Endothelial cell of umbilical vein (primary cell): ENCODE data around the gene UST. TPM values are rescaled to one million over a fixed set of nuclear protein-coding genes. Genes with fewer than 3 reads are reported as not detected.

ENCODE experiments used
- BruUV-seq: library from RNA; stranded (reverse); fragments of 400-500 nt; replicated peaks from 2 replicates; lab custom pipeline; 2021; lab: Mats Ljungman, UMichigan
- CTCF ChIA-PET: fragments of 300-600, 350-600 bp; sonication (Branson Sonifier 250); formaldehyde crosslinking; loops from one replicate; lab custom pipeline; 2021; ENCODE audit warnings: antibody characterized with exemption, inconsistent platforms; lab: Charles Lee
- POLR2A ChIA-PET: fragments of 300-600, 350-600 bp; sonication (Branson Sonifier 250); formaldehyde crosslinking; loops from one replicate; lab custom pipeline; 2021; ENCODE audit warnings: antibody characterized with exemption, inconsistent platforms; lab: Charles Lee
- DNase-seq: peaks from one replicate; pipeline ENCODE4 v3.0.0-alpha.2; 2011; ENCODE audit warnings: low read depth, low spot score
- FAIRE-seq: peaks from 2 replicates; lab custom pipeline; 2011; peaks lifted over from hg19 to GRCh38; lab: Jason Lieb, UNC
- H2AFZ ChIP-seq: 2 replicates; pipeline ENCODE4 v1.6.0; 2012; ENCODE audit warnings: low read depth, low read length, control low read depth, inconsistent platforms
- H3K27ac ChIP-seq: 2 replicates; pipeline ENCODE4 v1.5.1; 2011; ENCODE audit warnings: low read depth, mild to moderate bottlenecking, control low read depth, low read length, moderate library complexity; ENCODE audit not compliant: insufficient read depth
- H3K27me3 ChIP-seq, 2 experiments: 2 replicates each; pipeline versions ENCODE4 v1.6.0 to v1.6.1; 2011; ENCODE audit warnings: low read length in 2 of 2, mixed read lengths in 1 of 2; ENCODE audit not compliant: control insufficient read depth in 2 of 2, insufficient read depth in 2 of 2
- H3K36me3 ChIP-seq, 2 experiments: 2 replicates in 1 of 2; 3 replicates in 1 of 2; pipeline ENCODE4 v1.5.1; 2011; ENCODE audit warnings: low read length in 2 of 2, mild to moderate bottlenecking in 1 of 2, moderate library complexity in 1 of 2; ENCODE audit not compliant: control insufficient read depth in 2 of 2, insufficient read depth in 2 of 2; ENCODE audit errors: extremely low read depth in 1 of 2
- H3K4me1 ChIP-seq: 3 replicates; pipeline ENCODE4 v1.5.1; 2011; ENCODE audit warnings: mild to moderate bottlenecking, low read length; ENCODE audit not compliant: control insufficient read depth, insufficient read depth; ENCODE audit errors: extremely low read depth
- H3K4me2 ChIP-seq: 2 replicates; pipeline ENCODE4 v1.6.1; 2011; ENCODE audit warnings: low read length, control low read depth, mixed read lengths; ENCODE audit not compliant: insufficient read depth
- H3K4me3 ChIP-seq, 3 experiments: fragments of 200-600 bp in 1 of 3; sonication (generic), shearing (Covaris generic) in 1 of 3; replicated peaks in 1 of 3; 2 replicates each; pipeline ENCODE4 v1.5.1; 2011 to 2016; ENCODE audit warnings: control low read depth in 3 of 3, low read length in 3 of 3, mild to moderate bottlenecking in 2 of 3, inconsistent platforms in 1 of 3, low read depth in 1 of 3, moderate library complexity in 1 of 3; ENCODE audit not compliant: insufficient read depth in 1 of 3
- H3K79me2 ChIP-seq: 2 replicates; pipeline ENCODE4 v1.6.0; 2012; ENCODE audit warnings: low read length, inconsistent platforms; ENCODE audit not compliant: control insufficient read depth, insufficient read depth
- H3K9ac ChIP-seq: replicated peaks from 2 replicates; pipeline ENCODE3; 2011; ENCODE audit warnings: low read length, control low read depth; ENCODE audit not compliant: insufficient read depth; ENCODE audit errors: extremely low read depth
- H3K9me1 ChIP-seq: replicated peaks from 3 replicates; pipeline ENCODE4 v1.6.0; 2011; ENCODE audit warnings: mild to moderate bottlenecking, low read length; ENCODE audit not compliant: control insufficient read depth, insufficient read depth; ENCODE audit errors: extremely low read depth
- H3K9me3 ChIP-seq: replicated peaks from 2 replicates; pipeline ENCODE4 v1.5.1; 2012; ENCODE audit warnings: low read length, inconsistent platforms; ENCODE audit not compliant: control insufficient read depth, insufficient read depth
- H4K20me1 ChIP-seq: replicated peaks from 2 replicates; pipeline ENCODE3; 2011; ENCODE audit warnings: mild to moderate bottlenecking, low read length; ENCODE audit not compliant: control insufficient read depth, insufficient read depth; ENCODE audit errors: extremely low read depth
- CTCF ChIP-seq, 2 donors: IDR thresholded peaks; 1 replicate in 1 of 2; 2 replicates in 1 of 2; pipeline ENCODE4 v1.5.1; 2011; ENCODE audit warnings: low read length in 2 of 2, mild to moderate bottlenecking in 2 of 2, moderate library complexity in 2 of 2, control low read depth in 1 of 2, inconsistent platforms in 1 of 2, low read depth in 1 of 2; ENCODE audit not compliant: insufficient read depth in 1 of 2; ENCODE audit errors: extremely low read depth in 1 of 2
- EZH2 ChIP-seq: IDR thresholded peaks from 2 replicates; pipeline ENCODE4 v1.6.1; 2012; ENCODE audit warnings: borderline replicate concordance, low read depth, mild to moderate bottlenecking, moderate library complexity, low read length, inconsistent platforms; ENCODE audit not compliant: severe bottlenecking
- FOS ChIP-seq: IDR thresholded peaks from 2 replicates; pipeline ENCODE4 v1.6.1; 2011; ENCODE audit warnings: mild to moderate bottlenecking, low read length, moderate library complexity, borderline replicate concordance; ENCODE audit not compliant: insufficient read depth
- GATA2 ChIP-seq: IDR thresholded peaks from 2 replicates; pipeline ENCODE4 v1.7.0; 2011; ENCODE audit warnings: low read depth, mild to moderate bottlenecking, moderate library complexity, mixed read lengths, low read length; ENCODE audit not compliant: insufficient read length, insufficient read depth
- JUN ChIP-seq: IDR thresholded peaks from 2 replicates; pipeline ENCODE4 v1.6.1; 2011; ENCODE audit warnings: borderline replicate concordance, low read depth; ENCODE audit not compliant: insufficient read length, insufficient read depth
- MAX ChIP-seq: IDR thresholded peaks from 2 replicates; pipeline ENCODE4 v1.6.1; 2011; ENCODE audit not compliant: insufficient read depth, insufficient read length
- MYC ChIP-seq: IDR thresholded peaks from one replicate; pipeline ENCODE4 v1.6.1; 2011; ENCODE audit warnings: mild to moderate bottlenecking, low read depth, low read length
- POLR2A ChIP-seq: IDR thresholded peaks from 2 replicates; pipeline ENCODE4 v1.6.1; 2012; ENCODE audit warnings: low read depth, mild to moderate bottlenecking, control low read depth, low read length
- POLR2AphosphoS5 ChIP-seq: IDR thresholded peaks from 2 replicates; pipeline ENCODE4 v1.6.1; 2012; ENCODE audit warnings: low read depth, mild to moderate bottlenecking, control low read depth, low read length, moderate library complexity; ENCODE audit not compliant: insufficient read depth
- dilution Hi-C: fragments of 300-500 bp; cut with MboI; formaldehyde crosslinking; loops from one replicate; pipeline ENCODE4 v1.15.0; 2019; ENCODE audit warnings: low sequenced_read_pairs; ENCODE audit not compliant: extremely low pct_ligation_motif_present
- intact Hi-C: fragments of 100-400 bp; cut with micrococcal nuclease; formaldehyde crosslinking; loops from one replicate; pipeline ENCODE4 v1.10.0; 2022
- polyA plus RNA-seq, 4 experiments: library from polyadenylated mRNA; depleted of rRNA in 3 of 4; stranded (reverse) in 3 of 4; unstranded in 1 of 4; fragments of >200 nt; gene quantifications; 2 replicates each; pipeline versions ENCODE4 v1.2.1 to v1.2.3, GENCODE V29; 2011 to 2012; ENCODE audit warnings: missing spikeins in 1 of 4
- total RNA-seq: library from RNA; stranded (reverse); gene quantifications from 2 replicates; pipeline ENCODE4 v1.2.3, GENCODE V29; 2021

Gene UST
- total and polyA plus RNA-seq, 2 donors (not counting 3 experiments of a cell fraction or from before 2014, with no cell fraction given) = 0.26 to 0.84 TPM

GRCh38 chr6:148983101-148983761 lies 236.4 kb downstream of the UST start:
- CTCF ChIA-PET = no interaction called here
- no peaks in the 10 kb centered on the region for H3K4me1 ChIP-seq
- H2AFZ ChIP-seq = no peak overlapping the region
- no peaks in the 10 kb centered on the region for H3K9me1 ChIP-seq
- POLR2A ChIA-PET = no interaction called here
- H3K27ac ChIP-seq = no peak overlapping the region
- no peak overlapping the region for H3K4me2 ChIP-seq
- FAIRE-seq (no peak), DNase-seq (no peak)
- H3K4me3 ChIP-seq = no peak overlapping the region
- BruUV-seq = no TSS peak
- H3K9me3 ChIP-seq = no peaks in the 10 kb centered on the region
- H4K20me1 ChIP-seq = no peaks in the 10 kb centered on the region
- dilution Hi-C loops = no loop called here
- H3K79me2 ChIP-seq = no peaks in the 10 kb centered on the region
- no peaks in the 10 kb centered on the region for H3K27me3 ChIP-seq
- TF ChIP-seq MYC (no peak), EZH2 (no peak), FOS (no peak), GATA2 (no peak), MAX (no peak), JUN (no peak), CTCF (IDR thresholded peaks at IDR 0.05; ENCODE audit: extremely low read depth in 1 of 2, insufficient read depth in 1 of 2, low read depth in 1 of 2, low read length in 2 of 2) (no peak), POLR2AphosphoS5 (no peak), POLR2A (no peak)
- intact Hi-C loops = no loop called here
- H3K36me3 ChIP-seq = no peaks in the 10 kb centered on the region
- no peak overlapping the region for H3K9ac ChIP-seq
